HG03432 (cell line): Measurements from ENCODE around the gene PRKCA.
"Not testable (repeated sequence)": the region's sequence is repeated elsewhere in the genome, so short reads cannot be mapped to it uniquely, and the experiment has no call there.

Experiments
- ATAC-seq: cut with Tn5 transposase; IDR thresholded peaks from one replicate; pipeline ENCODE4 v1.9.1; 2021; ENCODE audit warnings: mild to moderate bottlenecking, moderate library complexity; ENCODE audit not compliant: unreplicated experiment

PRKCA gene

GRCh38 chr17:66322764-66323163 is 20.4 kb downstream of the PRKCA start:
- no peak for ATAC-seq

- ATAC-seq: not testable (repeated sequence)
These were observed 22.1 kb downstream of the PRKCA start for GRCh38 chr17:66324381-66325004.

GRCh38 chr17:66326476-66327047 is 24.1 kb downstream of the PRKCA start:
- no peak for ATAC-seq

- ATAC-seq: no peak
These were observed 28.2 kb downstream of the PRKCA start for GRCh38 chr17:66330646-66331037.

- no peak for ATAC-seq
These were observed 28.8 kb downstream of the PRKCA start for GRCh38 chr17:66331038-66331816.

- ATAC-seq: no peak
These were observed 33.4 kb downstream of the PRKCA start for GRCh38 chr17:66335797-66336196.

- ATAC-seq: no peak
These were observed 34.9 kb downstream of the PRKCA start for GRCh38 chr17:66337268-66337667.

GRCh38 chr17:66337866-66338485 is 35.6 kb downstream of the PRKCA start:
- no peak for ATAC-seq

- no peak for ATAC-seq
These were observed 36.5 kb downstream of the PRKCA start for GRCh38 chr17:66338937-66339336.

- ATAC-seq: no peak
These were observed 37.1 kb downstream of the PRKCA start for GRCh38 chr17:66339561-66339960.

GRCh38 chr17:66340720-66341119 is 38.3 kb downstream of the PRKCA start:
- ATAC-seq: no peak

- no peak for ATAC-seq
These were observed 39.0 kb downstream of the PRKCA start for GRCh38 chr17:66341462-66341861.

GRCh38 chr17:66342263-66342662 is 39.9 kb downstream of the PRKCA start:
- ATAC-seq: not testable (repeated sequence)

GRCh38 chr17:66343531-66344078 is 41.2 kb downstream of the PRKCA start:
- ATAC-seq: no peak

GRCh38 chr17:66344473-66344872 is 42.1 kb downstream of the PRKCA start:
- ATAC-seq: no peak

- ATAC-seq: no peak
These were observed 42.9 kb downstream of the PRKCA start for GRCh38 chr17:66345264-66345663.

GRCh38 chr17:66345949-66346638 is 43.7 kb downstream of the PRKCA start:
- ATAC-seq: not testable (repeated sequence)

- no peak for ATAC-seq
These were observed 45.5 kb downstream of the PRKCA start for GRCh38 chr17:66347661-66348514.

GRCh38 chr17:66348584-66349165 is 46.3 kb downstream of the PRKCA start:
- no peak for ATAC-seq
